ENCODE data around the gene SYNPR. TPM values are rescaled to one million over a fixed set of nuclear protein-coding genes. Genes with fewer than 3 reads are reported as not detected.

SYNPR gene
- total RNA-seq, 1 donor from 2014 or later, result 0.27 TPM

- Mint-ChIP-seq H3K4me3 (ENCODE audit: unreplicated experiment) (no peak overlapping the region), H3K4me1 (ENCODE audit: low read depth, unreplicated experiment) (peaks cover 18% of the 10 kb centered on the region)
These were observed 66.6 kb downstream of the SYNPR start for GRCh38 chr3:63344661-63345060.

GRCh38 chr3:63349583-63350573 is 71.8 kb downstream of the SYNPR start:
- Mint-ChIP-seq H3K9me3 (ENCODE audit: unreplicated experiment) (no peaks in the 10 kb centered on the region), H3K27me3 (ENCODE audit: low read depth, unreplicated experiment) (peaks cover 3% of the 10 kb centered on the region), H3K36me3 (ENCODE audit: low read depth, unreplicated experiment) (no peaks in the 10 kb centered on the region), H3K27ac (ENCODE audit: unreplicated experiment) (no peak overlapping the region), H3K4me3 (ENCODE audit: unreplicated experiment) (no peak overlapping the region), H3K4me1 (ENCODE audit: low read depth, unreplicated experiment) (peaks cover 18% of the 10 kb centered on the region)
- Histone ChIP-seq H3K4me3 (ENCODE audit: insufficient read depth, low read depth, low read length) (no peak overlapping the region), H3K9me3 (ENCODE audit: insufficient read depth, low read depth, low read length) (no peaks in the 10 kb centered on the region), H3K9ac (ENCODE audit: low read length) (no peak overlapping the region), H3K79me2 (ENCODE audit: insufficient read depth, low read length) (no peaks in the 10 kb centered on the region), H3K27me3 (ENCODE audit: insufficient read depth, low read length) (no peaks in the 10 kb centered on the region), H3K36me3 (ENCODE audit: insufficient read depth, low read length) (no peaks in the 10 kb centered on the region), H3K27ac (ENCODE audit: low read depth, low read length) (no peak overlapping the region), H2AFZ (ENCODE audit: low read depth, low read length) (no peak overlapping the region), H4K20me1 (ENCODE audit: insufficient read depth, low read length) (no peaks in the 10 kb centered on the region), H3K4me2 (ENCODE audit: low read length) (no peak overlapping the region), H3K4me1 (ENCODE audit: insufficient read depth, low read length) (peaks cover 14% of the 10 kb centered on the region)
- TF ChIP-seq CTCF (IDR thresholded peaks at IDR 0.05; ENCODE audit: insufficient read depth, low read depth, low read length) (peak; percentile 94), EZH2 (IDR thresholded peaks at IDR 0.05; ENCODE audit: insufficient read depth, low read length) (no peak)
- peak; percentile 37 for DNase-seq (ENCODE audit: low read depth)
- FAIRE-seq, result peak; percentile 73

More at GRCh38 chr3:63344661-63345060, 66.6 kb downstream of the SYNPR start:
- H3K4me3 ChIP-seq (ENCODE audit: insufficient read depth, low read depth, low read length), result no peak overlapping the region
- H3K27me3 ChIP-seq (ENCODE audit: insufficient read depth, low read length), result no peaks in the 10 kb centered on the region
- FAIRE-seq (no peak), DNase-seq (ENCODE audit: low read depth) (no peak)
- no peaks in the 10 kb centered on the region for H3K9me3 ChIP-seq (ENCODE audit: insufficient read depth, low read depth, low read length)
- Mint-ChIP-seq H3K27ac (ENCODE audit: unreplicated experiment) (no peak overlapping the region), H3K9me3 (ENCODE audit: unreplicated experiment) (no peaks in the 10 kb centered on the region), H3K36me3 (ENCODE audit: low read depth, unreplicated experiment) (no peaks in the 10 kb centered on the region), H3K27me3 (ENCODE audit: low read depth, unreplicated experiment) (no peaks in the 10 kb centered on the region)
- no peaks in the 10 kb centered on the region for H4K20me1 ChIP-seq (ENCODE audit: insufficient read depth, low read length)
- no peak overlapping the region for H3K9ac ChIP-seq (ENCODE audit: low read length)
- peaks cover 15% of the 10 kb centered on the region for H3K4me1 ChIP-seq (ENCODE audit: insufficient read depth, low read length)
- no peak overlapping the region for H3K4me2 ChIP-seq (ENCODE audit: low read length)
- TF ChIP-seq EZH2 (IDR thresholded peaks at IDR 0.05; ENCODE audit: insufficient read depth, low read length) (no peak), CTCF (IDR thresholded peaks at IDR 0.05; ENCODE audit: insufficient read depth, low read depth, low read length) (no peak)
- H3K27ac ChIP-seq (ENCODE audit: low read depth, low read length), result no peak overlapping the region
- H2AFZ ChIP-seq (ENCODE audit: low read depth, low read length), result no peak overlapping the region
- no peaks in the 10 kb centered on the region for H3K36me3 ChIP-seq (ENCODE audit: insufficient read depth, low read length)
- H3K79me2 ChIP-seq (ENCODE audit: insufficient read depth, low read length), result no peaks in the 10 kb centered on the region
